ENCODE data around the gene TCF19. TPM values are rescaled to one million over a fixed set of nuclear protein-coding genes. Genes with fewer than 3 reads are reported as not detected.

The TCF19 gene
- total RNA-seq, 1 experiment from 2014 or later, result 26.0 TPM

DNA sequence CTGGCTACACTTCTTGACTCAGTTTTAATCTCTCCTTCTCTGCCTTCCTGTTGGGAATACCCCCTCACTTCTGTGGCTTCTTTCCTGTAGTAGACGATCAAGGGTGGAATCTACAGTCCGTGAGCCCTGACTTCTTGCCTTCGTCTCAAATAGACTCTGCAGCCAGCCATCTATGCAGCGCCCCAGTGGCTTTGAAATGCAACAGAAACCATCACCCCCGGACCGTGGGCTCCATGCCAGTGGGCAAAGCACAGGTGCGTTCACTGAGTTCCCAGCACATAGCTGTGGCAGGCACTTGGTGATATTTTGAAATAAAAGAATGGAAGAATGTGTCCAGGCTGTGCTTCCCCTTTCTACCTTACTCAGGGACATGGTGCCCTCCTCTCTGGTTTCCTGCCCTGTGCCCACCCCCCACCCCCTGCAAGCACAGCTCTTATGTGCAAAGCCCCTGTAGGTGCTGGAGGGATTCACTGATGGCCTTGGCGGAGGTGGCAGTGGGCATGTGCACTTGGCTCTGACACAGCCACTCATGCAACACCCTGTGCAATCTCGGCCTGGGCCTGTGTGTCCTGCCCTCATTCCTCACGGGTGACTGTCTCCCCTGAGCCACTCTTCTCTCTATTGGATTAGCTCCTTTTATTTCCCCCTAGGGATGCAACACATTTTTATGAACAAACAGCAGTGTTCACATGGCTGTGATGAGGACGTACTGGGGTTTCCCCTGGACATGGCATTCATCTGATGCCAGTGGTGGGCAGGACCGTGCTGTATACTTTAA, 32.6 kb upstream of the TCF19 start:
- intact Hi-C loops (cut with micrococcal nuclease; ENCODE audit: unreplicated experiment), result loop anchor here (5.0 kb wide), 1 partner anchor 53 kb away; no protein-coding TSS in a partner anchor
- H3K36me3 ChIP-seq (ENCODE audit: low read depth), result no peaks in the 10 kb centered on the region
- H3K9me2 ChIP-seq (ENCODE audit: insufficient read depth), result no peaks in the 10 kb centered on the region
- H3K9me3 ChIP-seq (ENCODE audit: insufficient read depth, low read depth), result no peaks in the 10 kb centered on the region
- CTCF ChIA-PET, result interaction anchor here (0.9 to 2.0 kb wide), 4 partner anchors 10 to 67 kb away, joined by 4 to 9 read pairs (median 4); no protein-coding TSS in a partner anchor
- no peaks in the 10 kb centered on the region for H3K79me2 ChIP-seq (ENCODE audit: low read depth)
- no peaks in the 10 kb centered on the region; the same call in 1 of the 2 replicates for H4K20me1 ChIP-seq (ENCODE audit: insufficient read depth)
- H3K4me1 ChIP-seq (replicated peaks; ENCODE audit: insufficient read depth), result peaks cover 15% of the 10 kb centered on the region
- POLR2A ChIA-PET (ENCODE audit: unreplicated experiment), result no interaction called here
- H3K4me2 ChIP-seq, result no peak overlapping the region
- H3K27ac ChIP-seq, result no peak overlapping the region
- no peaks in the 10 kb centered on the region for H3F3A ChIP-seq (ENCODE audit: insufficient read depth, low read depth)
- TF ChIP-seq, protein P1, sequence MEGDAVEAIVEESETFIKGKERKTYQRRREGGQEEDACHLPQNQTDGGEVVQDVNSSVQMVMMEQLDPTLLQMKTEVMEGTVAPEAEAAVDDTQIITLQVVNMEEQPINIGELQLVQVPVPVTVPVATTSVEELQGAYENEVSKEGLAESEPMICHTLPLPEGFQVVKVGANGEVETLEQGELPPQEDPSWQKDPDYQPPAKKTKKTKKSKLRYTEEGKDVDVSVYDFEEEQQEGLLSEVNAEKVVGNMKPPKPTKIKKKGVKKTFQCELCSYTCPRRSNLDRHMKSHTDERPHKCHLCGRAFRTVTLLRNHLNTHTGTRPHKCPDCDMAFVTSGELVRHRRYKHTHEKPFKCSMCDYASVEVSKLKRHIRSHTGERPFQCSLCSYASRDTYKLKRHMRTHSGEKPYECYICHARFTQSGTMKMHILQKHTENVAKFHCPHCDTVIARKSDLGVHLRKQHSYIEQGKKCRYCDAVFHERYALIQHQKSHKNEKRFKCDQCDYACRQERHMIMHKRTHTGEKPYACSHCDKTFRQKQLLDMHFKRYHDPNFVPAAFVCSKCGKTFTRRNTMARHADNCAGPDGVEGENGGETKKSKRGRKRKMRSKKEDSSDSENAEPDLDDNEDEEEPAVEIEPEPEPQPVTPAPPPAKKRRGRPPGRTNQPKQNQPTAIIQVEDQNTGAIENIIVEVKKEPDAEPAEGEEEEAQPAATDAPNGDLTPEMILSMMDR (conservative IDR thresholded peaks at IDR 0.05), result no peak
- no peak for TF ChIP-seq EZH2 (IDR thresholded peaks at IDR 0.05; ENCODE audit: low read depth)
- H3K4me3 ChIP-seq, result no peak overlapping the region
- no TSS peak for BruUV-seq (replicated peaks)
- no peaks in the 10 kb centered on the region for H3K27me3 ChIP-seq (ENCODE audit: insufficient read depth, low read depth)
- DNase-seq, result no peak
- no peak overlapping the region for H2AFZ ChIP-seq

DNA sequence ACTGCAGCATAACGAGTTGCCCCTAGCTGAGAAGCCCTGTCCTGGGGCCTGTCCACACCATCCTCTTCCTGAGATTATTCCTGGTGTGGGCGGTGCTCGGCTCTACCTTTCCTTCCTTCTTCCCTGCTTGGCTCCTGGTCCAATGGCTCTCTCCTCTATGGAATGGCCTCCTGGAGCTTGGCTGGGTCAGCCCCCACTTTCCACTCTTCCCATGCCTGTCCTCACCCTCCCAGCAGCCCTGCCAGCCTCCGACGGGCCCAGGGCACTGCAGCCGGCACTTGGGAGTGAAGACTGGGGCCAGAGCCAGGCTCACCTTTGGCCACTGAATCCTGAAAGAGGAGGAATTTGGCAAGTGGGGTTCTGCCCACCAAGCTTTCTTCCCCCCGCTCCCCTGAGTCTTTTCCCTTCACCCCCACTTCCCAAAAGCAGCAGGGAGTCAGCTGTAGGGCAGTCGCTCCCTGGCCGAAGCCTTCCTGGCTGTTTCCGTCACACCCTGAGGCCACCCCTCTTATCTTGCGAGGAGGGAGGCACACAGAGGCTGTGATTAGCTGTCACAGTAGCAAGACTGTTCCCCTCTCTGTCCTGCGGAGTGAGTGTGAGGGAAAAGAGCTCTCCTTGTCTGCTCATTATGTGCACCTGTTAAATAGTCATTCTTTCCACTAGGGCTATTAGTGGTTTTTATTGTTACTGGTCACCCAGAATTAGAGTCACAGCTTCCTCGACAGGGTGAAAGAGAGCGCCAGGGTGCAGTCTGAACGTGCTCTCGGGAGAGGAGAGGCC, 31.8 kb upstream of the TCF19 start:
- no peaks in the 10 kb centered on the region for H3K36me3 ChIP-seq (ENCODE audit: low read depth)

More for the DNA sequence above, 31.8 kb upstream of the TCF19 start:
- ChIA-PET POLR2A (ENCODE audit: unreplicated experiment) (interaction anchor here (0.6 kb wide), 1 partner anchor 914 kb away, joined by 3 read pairs; the partner anchor contains the start of gene TRIM26), CTCF (interaction anchor here (0.5 to 2.0 kb wide), 8 partner anchors 12 to 312 kb away, joined by 3 to 9 read pairs (median 3); partner anchors contain the start of gene PSORS1C1)
- H3K4me2 ChIP-seq, result no peak overlapping the region
- H3F3A ChIP-seq (ENCODE audit: insufficient read depth, low read depth), result no peaks in the 10 kb centered on the region
- H3K9me2 ChIP-seq (ENCODE audit: insufficient read depth), result no peaks in the 10 kb centered on the region
- H3K4me1 ChIP-seq (replicated peaks; ENCODE audit: insufficient read depth), result peaks cover 15% of the 10 kb centered on the region
- H4K20me1 ChIP-seq (ENCODE audit: insufficient read depth), result no peaks in the 10 kb centered on the region; the same call in 1 of the 2 replicates
- no peaks in the 10 kb centered on the region for H3K27me3 ChIP-seq (ENCODE audit: insufficient read depth, low read depth)
- TF ChIP-seq, protein P1 (conservative IDR thresholded peaks at IDR 0.05), result no peak
- no peak for TF ChIP-seq EZH2 (IDR thresholded peaks at IDR 0.05; ENCODE audit: low read depth)
- intact Hi-C loops (cut with micrococcal nuclease; ENCODE audit: unreplicated experiment), result loop anchor here (5.0 kb wide), 1 partner anchor 54 kb away; no protein-coding TSS in a partner anchor
- no peak for DNase-seq
- H3K4me3 ChIP-seq, result no peak overlapping the region
- H3K27ac ChIP-seq, result no peak overlapping the region
- no peaks in the 10 kb centered on the region for H3K79me2 ChIP-seq (ENCODE audit: low read depth)
- no TSS peak for BruUV-seq (replicated peaks)
- H2AFZ ChIP-seq, result no peak overlapping the region
- H3K9me3 ChIP-seq (ENCODE audit: insufficient read depth, low read depth), result no peaks in the 10 kb centered on the region

Measured in PC-9 (cell line).